ENCODE results near the gene AP3B1. TPM values are rescaled to one million over a fixed set of nuclear protein-coding genes. Genes with fewer than 3 reads are reported as not detected.

AP3B1 gene
- total and polyA plus RNA-seq, 2 donors (not counting 3 experiments of a cell fraction or from before 2014, with no cell fraction given) = 31.6 to 46.7 TPM

DNA sequence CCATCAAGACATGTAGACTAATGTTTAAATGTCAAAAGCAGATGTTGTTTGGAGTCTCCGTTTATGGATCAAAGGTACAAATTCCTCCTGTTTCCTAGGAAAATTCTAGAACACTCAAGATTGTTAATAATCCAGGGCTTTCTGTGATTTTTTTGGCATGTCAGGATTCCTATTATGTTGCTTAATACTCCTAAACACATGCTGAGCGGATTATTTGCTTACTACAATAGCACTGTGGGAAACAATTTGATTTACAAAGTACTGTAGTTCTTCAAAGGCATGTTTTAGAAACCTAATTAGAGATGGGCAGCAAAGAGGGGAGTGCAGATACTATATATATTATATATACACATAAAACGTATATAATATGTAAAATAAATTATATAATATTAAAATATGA lies 46.9 kb upstream of the AP3B1 start:
- DNase-seq (ENCODE audit: low read depth, low spot score) (no peak), FAIRE-seq (no peak)
- H3K4me2 ChIP-seq (ENCODE audit: insufficient read depth, low read length) = no peak overlapping the region
- no peaks in the 10 kb centered on the region for H3K79me2 ChIP-seq (ENCODE audit: control insufficient read depth, insufficient read depth, low read length)
- intact Hi-C loops (cut with micrococcal nuclease) (no loop called here), dilution Hi-C loops (cut with MboI; ENCODE audit: extremely low pct_ligation_motif_present, low sequenced_read_pairs) (no loop called here)
- H3K4me3 ChIP-seq (replicated peaks in 1 of 3; ENCODE audit: insufficient read depth in 1 of 3, low read depth in 1 of 3, low read length in 3 of 3) = no peak overlapping the region
- no peaks in the 10 kb centered on the region for H4K20me1 ChIP-seq (replicated peaks; ENCODE audit: control insufficient read depth, extremely low read depth, insufficient read depth, low read length)
- CTCF ChIA-PET = interaction anchor here (0.7 to 1.4 kb wide), 2 partner anchors 21 to 41 kb away, joined by 3 read pairs; no protein-coding TSS in a partner anchor
- H3K36me3 ChIP-seq (ENCODE audit: control insufficient read depth in 2 of 2, extremely low read depth in 1 of 2, insufficient read depth in 2 of 2, low read length in 2 of 2) = no peaks in the 10 kb centered on the region
- no peak overlapping the region for H3K27ac ChIP-seq (ENCODE audit: insufficient read depth, low read depth, low read length)
- no peaks in the 10 kb centered on the region for H3K9me1 ChIP-seq (replicated peaks; ENCODE audit: control insufficient read depth, extremely low read depth, insufficient read depth, low read length)
- H2AFZ ChIP-seq (ENCODE audit: low read depth, low read length) = no peak overlapping the region
- no TSS peak for BruUV-seq (replicated peaks)
- peaks cover 5% of the 10 kb centered on the region for H3K4me1 ChIP-seq (ENCODE audit: control insufficient read depth, extremely low read depth, insufficient read depth, low read length)
- H3K9me3 ChIP-seq (replicated peaks; ENCODE audit: control insufficient read depth, insufficient read depth, low read length) = no peaks in the 10 kb centered on the region
- POLR2A ChIA-PET = no interaction called here
- TF ChIP-seq EZH2 (IDR thresholded peaks at IDR 0.05; ENCODE audit: borderline replicate concordance, low read depth, low read length, severe bottlenecking) (no peak), MYC (IDR thresholded peaks at IDR 0.05; ENCODE audit: low read depth, low read length) (no peak), CTCF (IDR thresholded peaks at IDR 0.05; ENCODE audit: extremely low read depth in 1 of 2, insufficient read depth in 1 of 2, low read depth in 1 of 2, low read length in 2 of 2) (no peak), FOS (IDR thresholded peaks at IDR 0.05; ENCODE audit: borderline replicate concordance, insufficient read depth, low read length) (no peak), GATA2 (IDR thresholded peaks at IDR 0.05; ENCODE audit: insufficient read depth, insufficient read length, low read depth, low read length) (no peak), POLR2AphosphoS5 (IDR thresholded peaks at IDR 0.05; ENCODE audit: insufficient read depth, low read depth, low read length) (no peak), POLR2A (IDR thresholded peaks at IDR 0.05; ENCODE audit: low read depth, low read length) (no peak), JUN (IDR thresholded peaks at IDR 0.05; ENCODE audit: borderline replicate concordance, insufficient read depth, insufficient read length, low read depth) (no peak)
- TF ChIP-seq, protein P1, sequence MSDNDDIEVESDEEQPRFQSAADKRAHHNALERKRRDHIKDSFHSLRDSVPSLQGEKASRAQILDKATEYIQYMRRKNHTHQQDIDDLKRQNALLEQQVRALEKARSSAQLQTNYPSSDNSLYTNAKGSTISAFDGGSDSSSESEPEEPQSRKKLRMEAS (IDR thresholded peaks at IDR 0.05; ENCODE audit: insufficient read depth, insufficient read length) = no peak
- peaks cover 0 to 2% of the 10 kb centered on the region in 2 experiments for H3K27me3 ChIP-seq (ENCODE audit: control insufficient read depth in 2 of 2, insufficient read depth in 2 of 2, low read length in 2 of 2)
- no peak overlapping the region for H3K9ac ChIP-seq (replicated peaks; ENCODE audit: extremely low read depth, insufficient read depth, low read length)

Measured in endothelial cell of umbilical vein (primary cell).